CD4-positive, alpha-beta T cell treated with Interferon alpha-2 for 1 hour (primary cell): ENCODE data around the gene CD9.
A peak's percentile ranks its signal among the peaks of the same experiment; 100 is the strongest.
"Not testable (repeated sequence)": the region's sequence is repeated elsewhere in the genome, so short reads cannot be mapped to it uniquely, and the experiment has no call there.

ENCODE experiments used
- DNase-seq, 2 donors: peaks; one replicate each; pipeline ENCODE4 v3.0.0-alpha.2; 2020 to 2022

Gene CD9

GRCh38 chr12:6180268-6181051 is 19.7 kb upstream of the CD9 start:
- DNase-seq: no peak

GRCh38 chr12:6181166-6181565 is 19.0 kb upstream of the CD9 start:
- no peak for DNase-seq

GRCh38 chr12:6181583-6182278 is 18.5 kb upstream of the CD9 start:
- DNase-seq: no peak

GRCh38 chr12:6182279-6182898 is 17.8 kb upstream of the CD9 start:
- no peak for DNase-seq

- no peak for DNase-seq
These were observed 16.3 kb upstream of the CD9 start for GRCh38 chr12:6183689-6184428.

- DNase-seq: no peak
These were observed 14.0 kb upstream of the CD9 start for GRCh38 chr12:6185961-6186827.

GRCh38 chr12:6187948-6188793 is 12.0 kb upstream of the CD9 start:
- DNase-seq: no peak

- DNase-seq: no peak
These were observed 11.2 kb upstream of the CD9 start for GRCh38 chr12:6189028-6189427.

- DNase-seq: not testable (repeated sequence)
These were observed 10.1 kb upstream of the CD9 start for GRCh38 chr12:6189952-6190598.

GRCh38 chr12:6190767-6191530 is 9.3 kb upstream of the CD9 start:
- not testable (repeated sequence) for DNase-seq

- DNase-seq: no peak
These were observed 7.4 kb upstream of the CD9 start for GRCh38 chr12:6192604-6193380.

GRCh38 chr12:6193853-6194815 is 6.1 kb upstream of the CD9 start:
- peak in 1 of 2 donors; percentile 45 for DNase-seq

- peak; percentile 65 to 76 for DNase-seq
These were observed 4.3 kb upstream of the CD9 start for GRCh38 chr12:6195665-6196535.

GRCh38 chr12:6198051-6198450 is 2.1 kb upstream of the CD9 start:
- DNase-seq: no peak

- DNase-seq: no peak
These were observed 1.6 kb upstream of the CD9 start for GRCh38 chr12:6198556-6198955.

- DNase-seq: no peak
These were observed 1.1 kb upstream of the CD9 start for GRCh38 chr12:6198985-6199530.
